Naive thymus-derived CD8-positive, alpha-beta T cell (primary cell): Measurements from ENCODE around the gene SLC25A41. TPM values are rescaled to one million over a fixed set of nuclear protein-coding genes. Genes with fewer than 3 reads are reported as not detected.

Source experiments
- ATAC-seq, 2 donors: fragments of 150-1000 bp; cut with Tn5 transposase in 1 of 2; sonication (Bioruptor Pico), chemical (Tn5 transposase) in 1 of 2; 1 replicate in 1 of 2; 2 replicates in 1 of 2; pipeline ENCODE4 v1.10.0; 2021; ENCODE audit warnings: mild to moderate bottlenecking in 2 of 2, moderate library complexity in 2 of 2
- POLR2A ChIA-PET: fragments of 350-600 bp; sonication (Branson Sonifier 250); formaldehyde crosslinking; loops from one replicate; lab custom pipeline; 2021; ENCODE audit warnings: antibody characterized with exemption; lab: Charles Lee
- DNase-seq, 10 donors: peaks; one replicate each; pipeline versions ENCODE4 v3.0.0 to v3.0.0-alpha.2; 2020 to 2022
- H3K27ac Mint-ChIP-seq, 10 donors: one replicate each; pipeline ENCODE4 v1.8.0; 2020 to 2022; ENCODE audit warnings: mild to moderate bottlenecking in 10 of 10, mixed read lengths in 10 of 10, moderate library complexity in 4 of 10, inconsistent platforms in 1 of 10
- H3K27me3 Mint-ChIP-seq, 5 donors: one replicate each; pipeline ENCODE4 v1.8.0; 2021 to 2022; ENCODE audit warnings: mixed read lengths in 5 of 5
- H3K36me3 Mint-ChIP-seq, 3 donors: one replicate each; pipeline ENCODE4 v1.8.0; 2020 to 2022; ENCODE audit warnings: mixed read lengths in 3 of 3, mild to moderate bottlenecking in 2 of 3, inconsistent platforms in 1 of 3
- H3K4me1 Mint-ChIP-seq, 4 donors: one replicate each; pipeline ENCODE4 v1.8.0; 2021 to 2022; ENCODE audit warnings: mixed read lengths in 4 of 4
- H3K4me3 Mint-ChIP-seq, 10 donors: one replicate each; pipeline ENCODE4 v1.8.0; 2020 to 2022; ENCODE audit warnings: mild to moderate bottlenecking in 10 of 10, mixed read lengths in 10 of 10, moderate library complexity in 6 of 10, inconsistent platforms in 1 of 10
- H3K9me3 Mint-ChIP-seq, 9 donors: one replicate each; pipeline ENCODE4 v1.8.0; 2020 to 2022; ENCODE audit warnings: mixed read lengths in 9 of 9, mild to moderate bottlenecking in 3 of 9, inconsistent platforms in 1 of 9, moderate library complexity in 1 of 9
- polyA plus RNA-seq, 3 donors: library from polyadenylated mRNA; unstranded; fragments of 300-500 nt; fragmentation: Illumina TruSeq; gene quantifications; one replicate each; pipeline ENCODE4 v1.2.3, GENCODE V29; 2021
- total RNA-seq, 8 experiments: library from RNA in 2 of 8; stranded (reverse) in 2 of 8; gene quantifications; one replicate each; pipeline ENCODE4 v1.2.3 and lab custom pipeline; 2021 to 2026

SLC25A41 gene
- total and polyA plus RNA-seq, 5 experiments from 2014 or later = 0.38 to 0.96 (median 0.62) TPM; not detected in 2

DNA sequence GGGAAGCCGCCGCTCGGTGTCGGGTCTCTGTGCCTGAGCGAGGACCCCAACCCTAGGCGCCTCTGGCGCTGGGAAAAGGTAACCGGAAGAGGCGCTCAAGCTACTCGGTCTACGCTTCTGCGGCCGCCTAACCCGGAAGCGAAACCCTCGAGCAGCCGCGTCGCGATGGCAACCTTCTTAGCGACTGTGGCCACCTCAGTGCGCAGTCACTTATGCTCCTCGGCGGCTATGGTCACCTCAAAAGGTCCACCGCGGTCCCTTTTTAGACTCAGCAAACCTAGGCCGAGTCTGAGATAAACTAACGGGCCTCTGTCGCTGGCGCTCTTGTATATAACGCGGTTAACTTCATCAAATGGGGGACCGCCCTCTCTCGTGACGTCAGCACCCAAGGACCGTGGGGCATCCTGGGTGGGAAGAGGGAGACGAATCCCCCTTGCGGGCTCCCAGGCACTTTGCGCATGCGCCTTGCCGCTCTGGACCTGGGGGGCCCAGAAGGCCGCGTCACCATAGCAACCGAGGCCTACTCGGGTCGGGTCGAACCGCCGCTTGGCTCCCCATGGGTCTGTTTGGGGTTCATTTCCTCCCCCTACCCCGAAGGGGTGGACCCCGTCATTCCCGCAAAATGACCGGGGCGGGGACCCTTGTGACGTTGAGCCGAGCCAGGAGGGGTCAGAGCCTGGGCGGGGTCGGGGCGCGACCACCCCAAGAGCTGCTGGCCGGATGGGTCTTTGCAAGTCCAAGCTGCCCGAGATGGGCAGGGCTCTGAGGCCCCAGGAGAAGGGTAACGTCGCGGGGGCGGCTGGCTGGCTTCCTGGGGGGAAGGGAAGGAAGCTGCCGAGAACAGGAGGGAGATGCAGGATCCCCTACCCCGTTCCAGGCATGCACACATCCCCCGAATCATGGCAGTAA lies 40.2 kb downstream of the SLC25A41 start, which contains the start of gene GTF2F1:
Gene GTF2F1 (minus strand): TSS at position 91 of the 909 bp plus-strand sequence. CDS start 169 bp downstream, outside the sequence.
- ATAC-seq (peak; percentile 79 to 82), DNase-seq (peak; percentile 89 to 99 (median 97))
- Mint-ChIP-seq H3K27ac (peak within 1 kb of the TSS; percentile 89 to 99 (median 99)), H3K4me1 (peaks cover 19 to 36% (median 28%) of the 10 kb centered on the region in 4 donors), H3K27me3 (no peaks in the 10 kb centered on the region), H3K36me3 (peaks cover 0 to 27% (median 4%) of the 10 kb centered on the region in 3 donors), H3K9me3 (no peaks in the 10 kb centered on the region), H3K4me3 (peak within 1 kb of the TSS; percentile 85 to 96 (median 94))
- POLR2A ChIA-PET = interaction anchor here (1.0 to 3.3 kb wide), 5 partner anchors 20 to 131 kb away, joined by 4 to 21 read pairs (median 10); partner anchors contain the start of genes ALKBH7, CLPP and KHSRP

DNA sequence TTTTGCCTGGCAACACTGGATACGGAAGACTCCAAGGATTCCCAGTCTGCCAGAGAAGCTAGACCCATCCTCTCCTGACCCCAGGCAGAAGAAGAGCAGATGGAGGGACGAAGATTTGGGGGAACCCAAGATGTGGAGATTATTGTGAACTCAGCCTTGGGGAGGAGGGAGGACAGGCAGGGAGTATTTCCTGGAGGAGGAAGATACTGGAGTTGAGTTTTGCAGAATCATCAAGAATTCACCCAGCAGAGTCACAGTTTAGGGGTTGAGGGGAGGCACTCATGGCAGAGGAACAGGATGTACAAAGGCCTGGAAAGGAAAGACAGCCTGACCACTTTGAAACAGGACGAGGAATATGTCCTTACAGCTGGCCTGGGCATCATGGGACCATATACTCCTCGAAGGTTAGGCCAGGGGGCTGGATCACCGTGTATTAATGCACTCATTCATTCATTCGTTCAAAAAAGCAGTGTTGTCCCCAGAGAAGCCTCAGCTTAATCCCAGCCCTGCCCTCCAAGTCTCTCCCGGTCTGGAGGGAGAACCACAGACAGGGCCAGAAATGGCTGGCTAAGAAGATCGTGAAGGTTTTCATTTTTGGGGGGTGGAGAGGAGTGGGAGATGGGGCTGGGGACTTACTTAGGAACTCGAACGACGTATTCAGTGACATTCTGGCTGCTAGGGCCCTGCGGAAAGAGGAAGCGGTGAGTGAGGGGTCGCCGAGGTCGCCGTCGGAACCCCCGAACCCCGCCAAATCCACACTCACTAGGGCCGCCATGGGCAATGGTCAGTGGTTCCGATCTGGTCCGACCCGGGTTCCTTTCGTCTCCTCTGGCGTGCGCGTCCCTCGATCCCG lies 41.1 kb downstream of the SLC25A41 start:
- Mint-ChIP-seq H3K4me1 (peaks cover 19 to 39% (median 28%) of the 10 kb centered on the region in 4 donors), H3K4me3 (peak overlapping the region; percentile 85 to 96 (median 94)), H3K36me3 (peaks cover 0 to 35% (median 6%) of the 10 kb centered on the region in 3 donors), H3K27me3 (no peaks in the 10 kb centered on the region), H3K9me3 (no peaks in the 10 kb centered on the region), H3K27ac (peak overlapping the region; percentile 89 to 99 (median 99))
- ATAC-seq (no peak), DNase-seq (peak in 1 of 10 donors; percentile 10)
- POLR2A ChIA-PET = interaction anchor here (0.6 to 3.3 kb wide), 5 partner anchors 19 to 55 kb away, joined by 3 to 21 read pairs (median 10); partner anchors contain the start of genes ALKBH7, CLPP and KHSRP

DNA sequence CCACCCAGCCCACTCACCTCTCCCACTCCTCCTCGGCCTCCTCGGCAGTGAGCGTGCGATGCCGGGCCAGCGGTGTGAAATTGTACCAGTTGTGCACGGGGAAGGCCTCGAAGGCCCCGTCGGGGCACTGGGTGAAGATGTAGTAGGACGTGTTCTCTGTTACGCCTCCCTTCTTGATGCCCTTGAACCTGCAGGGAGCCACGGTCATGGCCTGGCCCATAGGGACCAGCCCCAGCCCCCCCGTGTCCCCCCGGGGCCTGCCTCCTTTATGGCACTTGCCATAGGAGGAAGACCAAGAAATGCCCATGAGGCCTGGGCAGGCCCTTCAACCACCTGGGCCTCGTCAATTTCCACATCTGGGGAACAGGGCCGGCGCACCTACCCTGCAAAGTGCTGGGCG lies 46.2 kb downstream of the SLC25A41 start:
- POLR2A ChIA-PET = no interaction called here
- DNase-seq (no peak), ATAC-seq (no peak)
- Mint-ChIP-seq H3K9me3 (no peaks in the 10 kb centered on the region), H3K36me3 (peaks cover 0 to 80% (median 11%) of the 10 kb centered on the region in 3 donors), H3K27me3 (no peaks in the 10 kb centered on the region), H3K27ac (peak overlapping the region in 1 of 10 donors; percentile 67), H3K4me1 (peaks cover 10 to 22% (median 14%) of the 10 kb centered on the region in 4 donors), H3K4me3 (no peak overlapping the region)

DNA sequence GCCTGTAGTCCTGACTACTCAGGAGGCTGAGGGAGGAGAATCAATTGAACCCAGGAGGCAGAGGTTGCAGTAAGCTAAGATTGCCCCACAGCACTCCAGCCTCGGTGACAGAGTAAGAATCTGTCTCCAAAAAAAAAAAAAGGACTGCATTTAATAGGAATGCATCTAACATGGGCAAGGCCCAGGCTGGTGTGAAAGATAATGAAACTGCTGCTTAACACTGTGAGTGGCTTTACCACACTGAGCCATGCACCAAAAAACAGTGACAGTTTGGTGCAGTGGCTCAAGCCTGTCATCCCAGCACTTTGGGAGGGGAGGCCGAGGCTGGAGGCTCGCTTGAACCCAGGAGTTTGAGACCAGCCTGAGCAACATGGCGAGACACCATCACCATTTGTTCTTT lies 49.2 kb downstream of the SLC25A41 start:
- Mint-ChIP-seq H3K27me3 (no peaks in the 10 kb centered on the region), H3K27ac (peak overlapping the region in 1 of 10 donors; percentile 25), H3K4me1 (peaks cover 0 to 6% (median 0%) of the 10 kb centered on the region in 4 donors), H3K9me3 (no peaks in the 10 kb centered on the region), H3K36me3 (peaks cover 0 to 90% (median 22%) of the 10 kb centered on the region in 3 donors), H3K4me3 (no peak overlapping the region)
- DNase-seq (no peak), ATAC-seq (no peak)
- POLR2A ChIA-PET = no interaction called here

DNA sequence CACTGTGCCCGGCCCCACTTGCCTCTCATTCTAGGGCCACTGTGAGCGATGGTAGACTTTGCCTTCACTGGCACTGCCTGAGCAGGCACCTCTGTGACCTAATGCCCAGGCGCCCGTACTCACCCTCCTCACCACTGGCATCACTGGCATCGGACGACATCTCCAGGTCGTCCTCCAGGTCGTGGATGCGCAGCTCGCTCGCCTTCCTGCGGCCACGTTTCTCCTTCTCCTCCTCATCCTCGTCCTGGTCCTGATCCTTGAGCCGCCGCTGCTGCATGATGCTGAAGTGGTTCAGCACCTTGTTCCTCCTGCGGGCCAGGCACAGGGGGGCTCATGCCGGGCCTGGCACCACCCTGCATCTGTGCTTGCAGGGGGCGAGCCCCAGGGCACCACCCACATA lies 50.4 kb downstream of the SLC25A41 start:
- Mint-ChIP-seq H3K4me1 (peaks cover 0 to 4% (median 1%) of the 10 kb centered on the region in 4 donors), H3K36me3 (peaks cover 0 to 91% (median 22%) of the 10 kb centered on the region in 3 donors), H3K27ac (peak overlapping the region in 3 of 10 donors; percentile 11 to 75 (median 40)), H3K27me3 (no peaks in the 10 kb centered on the region), H3K9me3 (no peaks in the 10 kb centered on the region), H3K4me3 (no peak overlapping the region)
- no peak for DNase-seq
- POLR2A ChIA-PET = no interaction called here
- no peak for ATAC-seq

DNA sequence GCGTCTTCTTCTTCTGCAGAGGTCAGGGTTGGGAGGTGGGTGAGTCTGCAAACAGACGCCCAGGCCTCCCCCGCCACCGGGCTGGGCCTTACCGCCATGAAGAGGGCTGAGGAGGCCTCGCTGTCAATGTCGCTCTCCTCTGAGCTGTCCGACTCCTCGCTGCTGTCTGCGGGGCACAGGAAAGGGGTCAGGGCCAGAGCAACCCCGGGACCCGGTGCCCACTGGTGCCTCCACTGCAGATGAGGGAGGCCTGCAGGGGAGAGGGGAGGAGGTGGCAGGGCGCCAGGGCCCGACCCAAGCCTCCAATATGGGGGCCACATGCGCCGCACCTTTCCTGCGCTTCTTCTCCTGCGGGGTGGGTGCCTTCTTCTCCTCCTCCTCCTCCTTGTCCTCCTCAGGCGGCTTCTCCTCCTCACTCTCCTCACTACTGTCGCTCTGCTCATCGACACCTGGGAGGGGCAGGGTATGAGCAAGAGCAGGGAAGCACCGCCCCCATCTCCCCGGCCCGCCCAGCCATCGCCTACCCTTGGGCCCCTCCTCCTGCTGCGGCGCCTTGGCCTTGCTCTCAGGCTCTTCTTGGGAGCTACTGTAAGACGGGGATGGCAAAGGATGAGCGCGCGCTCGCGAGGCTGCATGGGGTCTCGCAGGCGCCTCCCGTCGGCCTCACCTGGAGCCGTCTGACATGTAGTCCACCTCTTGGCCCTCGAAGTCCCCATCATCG lies 52.4 kb downstream of the SLC25A41 start:
- H3K36me3 Mint-ChIP-seq = peaks cover 0 to 75% (median 19%) of the 10 kb centered on the region in 3 donors
- H3K4me3 Mint-ChIP-seq = no peak overlapping the region
- no peak overlapping the region for H3K27ac Mint-ChIP-seq
- H3K27me3 Mint-ChIP-seq = no peaks in the 10 kb centered on the region
- ATAC-seq = no peak
- no peak for DNase-seq
- POLR2A ChIA-PET = no interaction called here
- H3K9me3 Mint-ChIP-seq = no peaks in the 10 kb centered on the region
- peaks cover 0 to 2% (median 1%) of the 10 kb centered on the region in 4 donors for H3K4me1 Mint-ChIP-seq

DNA sequence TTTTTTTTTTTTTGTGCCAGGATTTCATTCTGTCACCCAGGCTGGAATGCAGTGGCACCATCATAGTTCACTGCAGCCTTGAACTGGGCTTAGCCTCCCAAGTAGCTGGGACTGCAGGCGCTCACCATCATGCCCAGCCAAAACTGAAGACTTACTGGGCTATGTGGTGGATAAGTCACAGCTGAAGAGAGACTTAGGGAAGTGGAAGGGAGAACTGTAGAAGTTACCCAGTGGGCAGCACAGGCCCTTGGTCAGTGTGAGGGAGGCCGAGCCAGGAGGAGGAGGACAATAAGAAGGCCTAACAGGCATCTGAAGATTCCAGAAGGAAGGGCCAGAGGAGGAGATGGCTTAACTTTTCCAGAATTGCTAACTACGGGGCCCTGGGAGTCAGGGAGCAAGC lies 53.8 kb downstream of the SLC25A41 start:
- ATAC-seq = no peak
- Mint-ChIP-seq H3K4me3 (no peak overlapping the region), H3K4me1 (peaks cover 0 to 2% (median 1%) of the 10 kb centered on the region in 4 donors), H3K27me3 (no peaks in the 10 kb centered on the region), H3K9me3 (no peaks in the 10 kb centered on the region), H3K27ac (peak overlapping the region in 1 of 10 donors; percentile 60), H3K36me3 (peaks cover 0 to 63% (median 19%) of the 10 kb centered on the region in 3 donors)
- no peak for DNase-seq
- POLR2A ChIA-PET = interaction anchor here (0.7 kb wide), 1 partner anchor 14 kb away, joined by 4 read pairs; no protein-coding TSS in a partner anchor

DNA sequence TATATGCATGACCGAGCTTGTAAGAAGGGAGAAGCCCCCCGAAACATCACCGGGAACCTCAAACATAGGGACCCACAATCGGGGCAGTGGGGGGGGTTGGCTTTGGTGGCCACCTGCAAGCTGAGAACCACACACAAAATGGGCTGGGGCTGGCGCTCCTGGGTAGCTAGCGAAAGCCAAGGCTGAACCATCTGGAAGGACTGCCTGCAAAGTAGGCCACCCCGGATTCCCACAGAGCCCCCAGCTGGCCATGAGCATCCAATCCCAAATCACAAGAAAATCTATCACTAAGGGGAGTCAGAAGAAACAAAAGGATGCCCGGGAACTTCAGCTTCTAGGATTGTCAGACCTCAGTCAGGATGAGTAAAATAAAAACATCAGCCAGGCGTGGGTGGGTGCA lies 55.1 kb downstream of the SLC25A41 start:
- ATAC-seq (no peak), DNase-seq (no peak)
- Mint-ChIP-seq H3K36me3 (peaks cover 0 to 55% (median 19%) of the 10 kb centered on the region in 3 donors), H3K27ac (peak overlapping the region in 1 of 10 donors; percentile 19), H3K27me3 (no peaks in the 10 kb centered on the region), H3K9me3 (no peaks in the 10 kb centered on the region), H3K4me1 (peaks cover 4 to 9% (median 6%) of the 10 kb centered on the region in 4 donors), H3K4me3 (no peak overlapping the region)
- POLR2A ChIA-PET = interaction anchor here (1.0 kb wide), 1 partner anchor 48 kb away, joined by 3 read pairs; no protein-coding TSS in a partner anchor

DNA sequence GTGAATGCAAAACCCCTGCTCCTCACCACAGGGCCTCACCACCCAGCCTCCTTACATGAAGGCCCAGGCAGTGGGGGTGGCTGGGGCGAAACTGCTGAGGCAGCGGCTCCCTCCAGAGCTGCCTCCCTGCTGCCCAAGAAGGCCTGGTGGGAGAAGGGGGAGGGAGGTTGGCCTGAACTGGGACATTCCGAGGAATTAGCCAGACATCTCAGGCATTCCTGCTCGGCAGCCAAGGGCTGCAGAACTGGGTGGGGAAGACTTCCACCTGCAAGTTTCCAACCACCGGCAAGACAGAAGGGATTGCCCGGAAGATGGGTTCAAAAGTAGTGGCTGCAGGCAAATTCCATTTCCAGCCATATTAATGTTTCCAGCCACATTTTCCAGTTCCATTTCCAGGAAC lies 55.5 kb downstream of the SLC25A41 start:
- Mint-ChIP-seq H3K4me1 (peaks cover 4 to 10% (median 8%) of the 10 kb centered on the region in 4 donors), H3K27me3 (no peaks in the 10 kb centered on the region), H3K36me3 (peaks cover 0 to 51% (median 19%) of the 10 kb centered on the region in 3 donors), H3K9me3 (no peaks in the 10 kb centered on the region), H3K4me3 (no peak overlapping the region), H3K27ac (peak overlapping the region in 1 of 10 donors; percentile 27)
- no peak for ATAC-seq
- POLR2A ChIA-PET = interaction anchor here (1.0 kb wide), 1 partner anchor 48 kb away, joined by 3 read pairs; no protein-coding TSS in a partner anchor
- DNase-seq = no peak

DNA sequence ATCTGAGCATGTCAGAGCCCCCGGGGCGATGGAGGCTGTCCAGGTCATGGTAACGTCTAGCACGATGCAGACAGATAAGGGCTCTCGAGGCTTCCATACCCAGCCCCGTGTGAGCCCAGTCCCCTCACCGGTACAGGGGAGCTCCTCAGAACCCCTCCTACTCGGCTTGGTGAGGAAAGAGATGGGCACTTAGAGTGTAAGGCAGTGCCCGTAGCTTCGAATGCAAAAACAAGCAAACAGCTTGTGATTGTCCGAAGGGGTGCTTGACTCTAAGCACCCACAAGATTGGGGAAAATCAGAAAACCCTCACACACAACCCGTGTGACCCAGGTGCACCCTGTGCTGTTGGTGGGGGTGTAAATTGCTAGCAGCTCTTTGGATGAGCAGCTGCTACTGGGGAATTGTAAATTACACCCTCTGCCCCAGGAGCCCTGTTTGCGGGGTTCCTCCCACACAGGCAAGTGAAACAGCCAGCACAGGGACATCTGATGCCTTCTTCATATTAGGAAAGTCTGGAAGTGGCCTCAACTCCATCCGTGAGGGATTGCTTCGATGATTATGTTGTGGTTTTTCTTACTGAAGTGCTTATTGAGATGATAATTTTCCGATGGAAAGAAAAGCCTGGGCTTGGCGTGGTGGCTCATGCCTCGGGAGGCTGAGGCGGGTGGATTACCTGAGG lies 56.9 kb downstream of the SLC25A41 start:
- POLR2A ChIA-PET = no interaction called here
- peaks cover 0 to 37% (median 14%) of the 10 kb centered on the region in 3 donors for H3K36me3 Mint-ChIP-seq
- no peak overlapping the region for H3K4me3 Mint-ChIP-seq

More for the DNA sequence above, 56.9 kb downstream of the SLC25A41 start:
- H3K9me3 Mint-ChIP-seq = no peaks in the 10 kb centered on the region
- H3K27ac Mint-ChIP-seq = peak overlapping the region in 3 of 10 donors; percentile 22 to 66 (median 51)
- no peak for DNase-seq
- no peaks in the 10 kb centered on the region for H3K27me3 Mint-ChIP-seq
- peaks cover 11 to 16% (median 13%) of the 10 kb centered on the region in 4 donors for H3K4me1 Mint-ChIP-seq
- ATAC-seq = no peak
